Endothelial cell of umbilical vein (primary cell): ENCODE data around the gene LMLN. TPM values are rescaled to one million over a fixed set of nuclear protein-coding genes. Genes with fewer than 3 reads are reported as not detected.

Experiments used
- BruUV-seq: library from RNA; stranded (reverse); fragments of 400-500 nt; replicated peaks from 2 replicates; lab custom pipeline; 2021; lab: Mats Ljungman, UMichigan
- CTCF ChIA-PET: fragments of 300-600, 350-600 bp; sonication (Branson Sonifier 250); formaldehyde crosslinking; loops from one replicate; lab custom pipeline; 2021; ENCODE audit warnings: antibody characterized with exemption, inconsistent platforms; lab: Charles Lee
- POLR2A ChIA-PET: fragments of 300-600, 350-600 bp; sonication (Branson Sonifier 250); formaldehyde crosslinking; loops from one replicate; lab custom pipeline; 2021; ENCODE audit warnings: antibody characterized with exemption, inconsistent platforms; lab: Charles Lee
- DNase-seq: peaks from one replicate; pipeline ENCODE4 v3.0.0-alpha.2; 2011; ENCODE audit warnings: low read depth, low spot score
- FAIRE-seq: peaks from 2 replicates; lab custom pipeline; 2011; peaks lifted over from hg19 to GRCh38; lab: Jason Lieb, UNC
- H2AFZ ChIP-seq: 2 replicates; pipeline ENCODE4 v1.6.0; 2012; ENCODE audit warnings: low read depth, low read length, control low read depth, inconsistent platforms
- H3K27ac ChIP-seq: 2 replicates; pipeline ENCODE4 v1.5.1; 2011; ENCODE audit warnings: low read depth, mild to moderate bottlenecking, control low read depth, low read length, moderate library complexity; ENCODE audit not compliant: insufficient read depth
- H3K27me3 ChIP-seq, 2 experiments: 2 replicates each; pipeline versions ENCODE4 v1.6.0 to v1.6.1; 2011; ENCODE audit warnings: low read length in 2 of 2, mixed read lengths in 1 of 2; ENCODE audit not compliant: control insufficient read depth in 2 of 2, insufficient read depth in 2 of 2
- H3K36me3 ChIP-seq, 2 experiments: 2 replicates in 1 of 2; 3 replicates in 1 of 2; pipeline ENCODE4 v1.5.1; 2011; ENCODE audit warnings: low read length in 2 of 2, mild to moderate bottlenecking in 1 of 2, moderate library complexity in 1 of 2; ENCODE audit not compliant: control insufficient read depth in 2 of 2, insufficient read depth in 2 of 2; ENCODE audit errors: extremely low read depth in 1 of 2
- H3K4me1 ChIP-seq: 3 replicates; pipeline ENCODE4 v1.5.1; 2011; ENCODE audit warnings: mild to moderate bottlenecking, low read length; ENCODE audit not compliant: control insufficient read depth, insufficient read depth; ENCODE audit errors: extremely low read depth
- H3K4me2 ChIP-seq: 2 replicates; pipeline ENCODE4 v1.6.1; 2011; ENCODE audit warnings: low read length, control low read depth, mixed read lengths; ENCODE audit not compliant: insufficient read depth
- H3K4me3 ChIP-seq, 3 experiments: fragments of 200-600 bp in 1 of 3; sonication (generic), shearing (Covaris generic) in 1 of 3; replicated peaks in 1 of 3; 2 replicates each; pipeline ENCODE4 v1.5.1; 2011 to 2016; ENCODE audit warnings: control low read depth in 3 of 3, low read length in 3 of 3, mild to moderate bottlenecking in 2 of 3, inconsistent platforms in 1 of 3, low read depth in 1 of 3, moderate library complexity in 1 of 3; ENCODE audit not compliant: insufficient read depth in 1 of 3
- H3K79me2 ChIP-seq: 2 replicates; pipeline ENCODE4 v1.6.0; 2012; ENCODE audit warnings: low read length, inconsistent platforms; ENCODE audit not compliant: control insufficient read depth, insufficient read depth
- H3K9ac ChIP-seq: replicated peaks from 2 replicates; pipeline ENCODE3; 2011; ENCODE audit warnings: low read length, control low read depth; ENCODE audit not compliant: insufficient read depth; ENCODE audit errors: extremely low read depth
- H3K9me1 ChIP-seq: replicated peaks from 3 replicates; pipeline ENCODE4 v1.6.0; 2011; ENCODE audit warnings: mild to moderate bottlenecking, low read length; ENCODE audit not compliant: control insufficient read depth, insufficient read depth; ENCODE audit errors: extremely low read depth
- H3K9me3 ChIP-seq: replicated peaks from 2 replicates; pipeline ENCODE4 v1.5.1; 2012; ENCODE audit warnings: low read length, inconsistent platforms; ENCODE audit not compliant: control insufficient read depth, insufficient read depth
- H4K20me1 ChIP-seq: replicated peaks from 2 replicates; pipeline ENCODE3; 2011; ENCODE audit warnings: mild to moderate bottlenecking, low read length; ENCODE audit not compliant: control insufficient read depth, insufficient read depth; ENCODE audit errors: extremely low read depth
- EZH2 ChIP-seq: IDR thresholded peaks from 2 replicates; pipeline ENCODE4 v1.6.1; 2012; ENCODE audit warnings: borderline replicate concordance, low read depth, mild to moderate bottlenecking, moderate library complexity, low read length, inconsistent platforms; ENCODE audit not compliant: severe bottlenecking
- FOS ChIP-seq: IDR thresholded peaks from 2 replicates; pipeline ENCODE4 v1.6.1; 2011; ENCODE audit warnings: mild to moderate bottlenecking, low read length, moderate library complexity, borderline replicate concordance; ENCODE audit not compliant: insufficient read depth
- GATA2 ChIP-seq: IDR thresholded peaks from 2 replicates; pipeline ENCODE4 v1.7.0; 2011; ENCODE audit warnings: low read depth, mild to moderate bottlenecking, moderate library complexity, mixed read lengths, low read length; ENCODE audit not compliant: insufficient read length, insufficient read depth
- JUN ChIP-seq: IDR thresholded peaks from 2 replicates; pipeline ENCODE4 v1.6.1; 2011; ENCODE audit warnings: borderline replicate concordance, low read depth; ENCODE audit not compliant: insufficient read length, insufficient read depth
- MYC ChIP-seq: IDR thresholded peaks from one replicate; pipeline ENCODE4 v1.6.1; 2011; ENCODE audit warnings: mild to moderate bottlenecking, low read depth, low read length
- POLR2A ChIP-seq: IDR thresholded peaks from 2 replicates; pipeline ENCODE4 v1.6.1; 2012; ENCODE audit warnings: low read depth, mild to moderate bottlenecking, control low read depth, low read length
- POLR2AphosphoS5 ChIP-seq: IDR thresholded peaks from 2 replicates; pipeline ENCODE4 v1.6.1; 2012; ENCODE audit warnings: low read depth, mild to moderate bottlenecking, control low read depth, low read length, moderate library complexity; ENCODE audit not compliant: insufficient read depth
- dilution Hi-C: fragments of 300-500 bp; cut with MboI; formaldehyde crosslinking; loops from one replicate; pipeline ENCODE4 v1.15.0; 2019; ENCODE audit warnings: low sequenced_read_pairs; ENCODE audit not compliant: extremely low pct_ligation_motif_present
- intact Hi-C: fragments of 100-400 bp; cut with micrococcal nuclease; formaldehyde crosslinking; loops from one replicate; pipeline ENCODE4 v1.10.0; 2022
- polyA plus RNA-seq, 4 experiments: library from polyadenylated mRNA; depleted of rRNA in 3 of 4; stranded (reverse) in 3 of 4; unstranded in 1 of 4; fragments of >200 nt; gene quantifications; 2 replicates each; pipeline versions ENCODE4 v1.2.1 to v1.2.3, GENCODE V29; 2011 to 2012; ENCODE audit warnings: missing spikeins in 1 of 4
- total RNA-seq: library from RNA; stranded (reverse); gene quantifications from 2 replicates; pipeline ENCODE4 v1.2.3, GENCODE V29; 2021
- TF ChIP-seq, protein P1 (sequence below): IDR thresholded peaks from 2 replicates; pipeline ENCODE4 v1.6.1; 2011; ENCODE audit not compliant: insufficient read depth, insufficient read length
- TF ChIP-seq, protein P2 (sequence below), 2 donors: IDR thresholded peaks; 1 replicate in 1 of 2; 2 replicates in 1 of 2; pipeline ENCODE4 v1.5.1; 2011; ENCODE audit warnings: low read length in 2 of 2, mild to moderate bottlenecking in 2 of 2, moderate library complexity in 2 of 2, control low read depth in 1 of 2, inconsistent platforms in 1 of 2, low read depth in 1 of 2; ENCODE audit not compliant: insufficient read depth in 1 of 2; ENCODE audit errors: extremely low read depth in 1 of 2

The LMLN gene
- total and polyA plus RNA-seq, 2 donors (not counting 3 experiments of a cell fraction or from before 2014, with no cell fraction given): 4.8 to 6.5 TPM

DNA sequence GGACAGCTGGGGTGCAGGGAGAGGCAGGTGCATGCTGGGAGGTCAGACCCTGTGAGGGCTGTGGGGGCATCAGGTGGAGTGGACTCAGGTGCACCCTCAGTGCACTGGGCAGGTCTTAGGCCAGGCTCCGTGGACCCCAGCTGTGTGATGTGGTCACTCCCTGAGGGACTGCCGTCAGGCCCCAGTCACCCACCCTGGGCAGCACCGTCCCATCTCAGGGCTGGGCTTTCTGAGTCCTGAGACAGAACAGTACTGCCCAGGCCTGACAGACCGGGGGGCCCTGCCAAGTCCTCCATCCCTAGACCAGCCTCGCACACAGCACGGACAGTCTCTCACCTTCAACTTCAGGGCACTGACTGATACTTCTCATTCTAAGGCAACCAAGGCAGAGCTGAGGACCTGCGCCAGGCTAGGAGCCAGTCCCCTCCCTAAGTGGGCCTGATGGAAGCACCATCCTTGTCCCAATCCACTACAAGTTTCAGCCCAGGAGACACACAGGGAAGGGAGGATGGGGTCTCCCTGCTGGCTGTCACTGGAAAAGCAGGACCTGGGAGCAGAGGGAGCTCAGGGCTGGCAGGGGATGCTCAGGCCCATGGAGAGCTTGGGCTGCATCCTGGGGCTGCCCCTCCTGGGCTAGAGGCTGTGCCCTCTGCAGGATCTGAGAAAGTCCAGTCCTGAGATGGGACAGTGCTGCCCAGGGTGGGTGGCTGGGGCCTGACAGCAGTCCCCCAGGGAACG lies 86.3 kb downstream of the LMLN start:
- Histone ChIP-seq H3K36me3 (no peaks in the 10 kb centered on the region), H2AFZ (no peak overlapping the region), H3K4me1 (no peaks in the 10 kb centered on the region), H3K4me3 (no peak overlapping the region), H3K27ac (no peak overlapping the region), H3K4me2 (no peak overlapping the region), H3K9ac (no peak overlapping the region), H3K27me3 (no peaks in the 10 kb centered on the region), H3K9me1 (no peaks in the 10 kb centered on the region), H3K79me2 (no peaks in the 10 kb centered on the region), H3K9me3 (no peaks in the 10 kb centered on the region), H4K20me1 (no peaks in the 10 kb centered on the region)
- DNase-seq (no peak), FAIRE-seq (no peak)
- dilution Hi-C loops (no loop called here), intact Hi-C loops (no loop called here)
- BruUV-seq: no TSS peak
- ChIA-PET CTCF (interaction anchor here (1.0 kb wide), 1 partner anchor 140 kb away, joined by 3 read pairs; no protein-coding TSS in a partner anchor), POLR2A (no interaction called here)
- no peak for TF ChIP-seq MYC
- TF ChIP-seq JUN: no peak

DNA sequence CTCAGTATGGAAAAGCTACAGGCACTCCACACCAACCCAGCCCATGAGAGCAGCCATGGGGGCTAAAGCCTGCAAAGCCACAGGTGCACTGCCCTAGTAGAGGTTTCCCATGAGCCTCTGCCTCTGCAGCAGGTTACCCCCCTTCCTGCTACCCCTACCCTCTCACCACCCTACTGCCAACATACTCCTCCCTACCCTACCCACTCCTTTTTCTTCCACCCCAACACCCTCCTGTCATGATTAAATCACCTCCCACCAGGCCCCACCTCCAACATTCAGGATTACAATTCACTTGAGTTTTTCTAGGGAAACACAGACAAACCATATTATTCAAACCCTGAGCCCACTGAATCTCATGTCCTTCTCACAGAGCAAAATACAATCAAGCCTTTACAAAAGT lies 88.4 kb downstream of the LMLN start:
- no peak overlapping the region for H3K4me2 ChIP-seq
- no peak overlapping the region for H3K4me3 ChIP-seq
- no peaks in the 10 kb centered on the region for H3K9me3 ChIP-seq
- H3K27ac ChIP-seq: no peak overlapping the region
- DNase-seq (no peak), FAIRE-seq (no peak)
- CTCF ChIA-PET: no interaction called here
- H3K9me1 ChIP-seq: no peaks in the 10 kb centered on the region
- BruUV-seq: no TSS peak
- H2AFZ ChIP-seq: no peak overlapping the region
- dilution Hi-C loops (no loop called here), intact Hi-C loops (no loop called here)
- no peaks in the 10 kb centered on the region for H3K27me3 ChIP-seq
- no peaks in the 10 kb centered on the region for H4K20me1 ChIP-seq
- TF ChIP-seq JUN (no peak), POLR2AphosphoS5 (no peak), FOS (no peak), POLR2A (no peak), MYC (no peak), GATA2 (no peak), EZH2 (no peak)
- TF ChIP-seq, protein P1, sequence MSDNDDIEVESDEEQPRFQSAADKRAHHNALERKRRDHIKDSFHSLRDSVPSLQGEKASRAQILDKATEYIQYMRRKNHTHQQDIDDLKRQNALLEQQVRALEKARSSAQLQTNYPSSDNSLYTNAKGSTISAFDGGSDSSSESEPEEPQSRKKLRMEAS: no peak
- TF ChIP-seq, protein P2, sequence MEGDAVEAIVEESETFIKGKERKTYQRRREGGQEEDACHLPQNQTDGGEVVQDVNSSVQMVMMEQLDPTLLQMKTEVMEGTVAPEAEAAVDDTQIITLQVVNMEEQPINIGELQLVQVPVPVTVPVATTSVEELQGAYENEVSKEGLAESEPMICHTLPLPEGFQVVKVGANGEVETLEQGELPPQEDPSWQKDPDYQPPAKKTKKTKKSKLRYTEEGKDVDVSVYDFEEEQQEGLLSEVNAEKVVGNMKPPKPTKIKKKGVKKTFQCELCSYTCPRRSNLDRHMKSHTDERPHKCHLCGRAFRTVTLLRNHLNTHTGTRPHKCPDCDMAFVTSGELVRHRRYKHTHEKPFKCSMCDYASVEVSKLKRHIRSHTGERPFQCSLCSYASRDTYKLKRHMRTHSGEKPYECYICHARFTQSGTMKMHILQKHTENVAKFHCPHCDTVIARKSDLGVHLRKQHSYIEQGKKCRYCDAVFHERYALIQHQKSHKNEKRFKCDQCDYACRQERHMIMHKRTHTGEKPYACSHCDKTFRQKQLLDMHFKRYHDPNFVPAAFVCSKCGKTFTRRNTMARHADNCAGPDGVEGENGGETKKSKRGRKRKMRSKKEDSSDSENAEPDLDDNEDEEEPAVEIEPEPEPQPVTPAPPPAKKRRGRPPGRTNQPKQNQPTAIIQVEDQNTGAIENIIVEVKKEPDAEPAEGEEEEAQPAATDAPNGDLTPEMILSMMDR (IDR thresholded peaks at IDR 0.05; ENCODE audit: extremely low read depth in 1 of 2, insufficient read depth in 1 of 2, low read depth in 1 of 2, low read length in 2 of 2): no peak
- H3K36me3 ChIP-seq: no peaks in the 10 kb centered on the region
- no peak overlapping the region for H3K9ac ChIP-seq
- H3K4me1 ChIP-seq: no peaks in the 10 kb centered on the region
- H3K79me2 ChIP-seq: no peaks in the 10 kb centered on the region
- POLR2A ChIA-PET: no interaction called here
